OCI-LY1 (cell line): ENCODE measurements around the gene CHST8.

Source experiments
- H2AFZ ChIP-seq: fragments of 200-600 bp; sonication (generic), shearing (Covaris generic); 2 replicates; pipeline ENCODE4 v1.6.0; 2014; ENCODE audit warnings: antibody characterized with exemption, mild to moderate bottlenecking, low read length
- H3F3A ChIP-seq: fragments of 200-600 bp; sonication (generic), shearing (Covaris generic); 2 replicates; pipeline ENCODE4 v1.6.0; 2014; ENCODE audit warnings: mild to moderate bottlenecking, antibody characterized with exemption, low read length, moderate library complexity; ENCODE audit not compliant: insufficient read depth
- H3K27ac ChIP-seq: fragments of 200-600 bp; sonication (generic); 2 replicates; pipeline ENCODE4 v1.5.1; 2014; ENCODE audit warnings: low read length, mixed run types, mild to moderate bottlenecking, low read depth; ENCODE audit not compliant: poor library complexity, severe bottlenecking
- H3K27me3 ChIP-seq: fragments of 200-600 bp; sonication (generic); 2 replicates; pipeline ENCODE4 v1.6.0; 2014; ENCODE audit warnings: antibody characterized with exemption, mild to moderate bottlenecking, low read length, moderate library complexity; ENCODE audit not compliant: insufficient read depth
- H3K36me3 ChIP-seq: fragments of 200-600 bp; sonication (generic); 2 replicates; pipeline ENCODE4 v1.6.1; 2014; ENCODE audit warnings: mild to moderate bottlenecking, antibody characterized with exemption, low read length, moderate library complexity, mixed read lengths; ENCODE audit not compliant: insufficient read depth
- H3K4me1 ChIP-seq: fragments of 200-600 bp; sonication (generic); 2 replicates; pipeline ENCODE4 v1.5.1; 2014; ENCODE audit warnings: mild to moderate bottlenecking, low read length, moderate library complexity; ENCODE audit not compliant: insufficient read depth, severe bottlenecking
- H3K4me2 ChIP-seq: fragments of 200-600 bp; sonication (generic), shearing (Covaris generic); 2 replicates; pipeline ENCODE4 v1.6.1; 2014; ENCODE audit warnings: low read length
- H3K4me3 ChIP-seq: fragments of 200-600 bp; sonication (generic); 2 replicates; pipeline ENCODE4 v1.5.1; 2014; ENCODE audit warnings: low read length, low read depth, mild to moderate bottlenecking, mixed read lengths; ENCODE audit not compliant: poor library complexity, severe bottlenecking
- H3K79me2 ChIP-seq: fragments of 200-600 bp; shearing (Covaris generic); 2 replicates; pipeline ENCODE4 v1.6.1; 2016; ENCODE audit warnings: mixed run types, low read length, mixed read lengths; ENCODE audit not compliant: insufficient read depth
- H3K9ac ChIP-seq: fragments of 200-600 bp; sonication (generic), shearing (Covaris generic); 2 replicates; pipeline ENCODE4 v1.6.1; 2014; ENCODE audit warnings: mild to moderate bottlenecking, low read length, mixed read lengths
- H3K9me2 ChIP-seq: fragments of 200-600 bp; sonication (generic), shearing (Covaris generic); 2 replicates; pipeline ENCODE4 v1.6.1; 2014; ENCODE audit warnings: low read depth, mild to moderate bottlenecking, low read length, mixed read lengths
- H3K9me3 ChIP-seq: fragments of 200-600 bp; shearing (Covaris generic); 2 replicates; pipeline ENCODE4 v1.6.1; 2014; ENCODE audit warnings: low read length, mixed read lengths
- H4K20me1 ChIP-seq: fragments of 200-600 bp; sonication (generic), shearing (Covaris generic); 2 replicates; pipeline ENCODE4 v1.6.0; 2016; ENCODE audit warnings: mild to moderate bottlenecking, low read length; ENCODE audit not compliant: insufficient read depth
- CTCF ChIP-seq: fragments of 200-600 bp; sonication (generic), shearing (Covaris generic); IDR thresholded peaks from 2 replicates; pipeline ENCODE4 v1.5.1; 2017; ENCODE audit warnings: mild to moderate bottlenecking, antibody characterized with exemption, low read length, moderate library complexity, mixed read lengths
- EZH2 ChIP-seq: fragments of 200-600 bp; sonication (generic), shearing (Covaris generic); IDR thresholded peaks from 2 replicates; pipeline ENCODE4 v1.8.0; 2017; ENCODE audit warnings: borderline replicate concordance, mixed run types, mild to moderate bottlenecking, antibody characterized with exemption, low read length, moderate library complexity, mixed read lengths

The CHST8 gene

GRCh38 chr19:33677745-33678426 is 56.1 kb downstream of the CHST8 start:
- H3K9me3 ChIP-seq, result no peaks in the 10 kb centered on the region
- H3K27me3 ChIP-seq, result no peaks in the 10 kb centered on the region
- H4K20me1 ChIP-seq, result no peaks in the 10 kb centered on the region
- TF ChIP-seq EZH2 (no peak), CTCF (no peak)
- no peaks in the 10 kb centered on the region for H3K9me2 ChIP-seq
- no peak overlapping the region for H3K4me3 ChIP-seq
- H3F3A ChIP-seq, result no peaks in the 10 kb centered on the region
- H3K9ac ChIP-seq, result no peak overlapping the region
- H3K27ac ChIP-seq, result no peak overlapping the region
- H3K4me1 ChIP-seq, result no peaks in the 10 kb centered on the region
- H2AFZ ChIP-seq, result no peak overlapping the region
- no peak overlapping the region for H3K4me2 ChIP-seq
- no peaks in the 10 kb centered on the region for H3K36me3 ChIP-seq
- H3K79me2 ChIP-seq, result no peaks in the 10 kb centered on the region

- H4K20me1 ChIP-seq, result no peaks in the 10 kb centered on the region
- no peaks in the 10 kb centered on the region for H3K36me3 ChIP-seq
- H3F3A ChIP-seq, result no peaks in the 10 kb centered on the region
- H2AFZ ChIP-seq, result no peak overlapping the region
- H3K79me2 ChIP-seq, result no peaks in the 10 kb centered on the region
- no peak overlapping the region for H3K9ac ChIP-seq
- no peak overlapping the region for H3K27ac ChIP-seq
- TF ChIP-seq EZH2 (no peak), CTCF (no peak)
- no peak overlapping the region for H3K4me3 ChIP-seq
- no peaks in the 10 kb centered on the region for H3K9me2 ChIP-seq
- H3K4me2 ChIP-seq, result no peak overlapping the region
- no peaks in the 10 kb centered on the region for H3K4me1 ChIP-seq
- H3K9me3 ChIP-seq, result no peaks in the 10 kb centered on the region
- no peaks in the 10 kb centered on the region for H3K27me3 ChIP-seq
These were observed 57.2 kb downstream of the CHST8 start for GRCh38 chr19:33678796-33679585.

- Histone ChIP-seq H3K9ac (no peak overlapping the region), H3K4me3 (no peak overlapping the region), H3K79me2 (no peaks in the 10 kb centered on the region), H2AFZ (no peak overlapping the region), H4K20me1 (no peaks in the 10 kb centered on the region), H3K27ac (no peak overlapping the region), H3K4me1 (no peaks in the 10 kb centered on the region), H3F3A (no peaks in the 10 kb centered on the region), H3K9me3 (no peaks in the 10 kb centered on the region), H3K36me3 (no peaks in the 10 kb centered on the region), H3K9me2 (no peaks in the 10 kb centered on the region), H3K27me3 (no peaks in the 10 kb centered on the region), H3K4me2 (no peak overlapping the region)
- no peak for TF ChIP-seq CTCF
- TF ChIP-seq EZH2, result no peak
These were observed 57.9 kb downstream of the CHST8 start for GRCh38 chr19:33679696-33680095.
